Measurements from ENCODE around the gene FOXB1.

DNA sequence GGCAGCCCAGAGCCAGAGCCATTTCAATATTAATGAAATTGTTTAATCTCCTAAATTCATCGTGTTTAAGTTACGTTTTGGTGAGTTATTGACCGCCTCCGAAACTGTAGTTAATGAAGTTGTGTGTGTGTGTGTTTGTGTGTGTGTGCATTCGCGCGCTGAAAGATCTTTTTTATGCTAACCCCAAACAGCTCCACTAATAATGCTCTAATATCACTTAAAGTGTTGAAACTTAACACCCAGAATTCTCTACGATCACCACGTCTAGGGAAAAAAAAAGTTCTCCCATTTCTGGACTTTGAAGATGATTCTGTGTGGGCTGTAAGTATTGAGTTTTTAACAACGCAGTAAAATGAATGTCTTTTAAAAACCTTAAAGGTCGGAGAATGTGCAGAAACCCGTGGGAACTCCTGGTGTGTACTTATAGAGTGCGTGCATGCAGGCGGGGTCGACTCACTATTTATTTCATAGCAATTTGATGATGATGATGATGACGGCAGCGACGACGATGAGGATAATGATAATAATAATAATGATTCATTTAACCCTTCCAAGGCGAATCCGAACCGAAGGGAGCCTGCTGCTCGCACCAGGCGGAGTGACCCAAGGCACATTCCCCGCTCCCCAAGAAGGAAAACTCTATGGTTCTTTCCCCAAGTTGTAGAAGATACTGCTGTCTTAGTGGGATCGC, 1.4 kb upstream of the FOXB1 start:
- TF ChIP-seq POLR2AphosphoS5 (IDR thresholded peaks at IDR 0.05; ENCODE audit: borderline replicate concordance, low read depth, low read length): no peak
- TF ChIP-seq EZH2 (IDR thresholded peaks at IDR 0.05): peak; percentile 94

Data from SK-N-MC (cell line).